Stromal cell of bone marrow (primary cell): Measurements from ENCODE around the gene UQCRQ.

ENCODE experiments used
- DNase-seq: peaks from one replicate; pipeline ENCODE4 v3.0.0-alpha.2; 2012; ENCODE audit warnings: low read depth

Gene UQCRQ

GRCh38 chr5:132916086-132916485, 49.6 kb downstream of the UQCRQ start:
- no peak for DNase-seq
